Large intestine (tissue), 3 donors: ENCODE results near the gene MAN2A1. TPM values are rescaled to one million over a fixed set of nuclear protein-coding genes. Genes with fewer than 3 reads are reported as not detected.

Source experiments
- DNase-seq, 2 donors: peaks; one replicate each; pipeline versions ENCODE4 v3.0.0 to v3.0.0-alpha.2; 2013
- H3K27ac ChIP-seq: one replicate; pipeline ENCODE4 v1.5.1; 2013; ENCODE audit warnings: low read length
- H3K27me3 ChIP-seq: 2 replicates; pipeline ENCODE4 v1.6.1; 2013; ENCODE audit warnings: low read length; ENCODE audit not compliant: control insufficient read depth, insufficient read depth
- H3K36me3 ChIP-seq: 2 replicates; pipeline ENCODE4 v1.6.1; 2013; ENCODE audit warnings: low read length; ENCODE audit not compliant: control insufficient read depth, insufficient read depth
- H3K4me1 ChIP-seq: one replicate; pipeline ENCODE4 v1.6.1; 2013; ENCODE audit warnings: low read length; ENCODE audit not compliant: control insufficient read depth, insufficient read depth
- H3K4me3 ChIP-seq: one replicate; pipeline ENCODE4 v1.5.1; 2013; ENCODE audit warnings: low read length
- H3K9me3 ChIP-seq: one replicate; pipeline ENCODE4 v1.6.1; 2013; ENCODE audit warnings: mild to moderate bottlenecking, low read depth, low read length, moderate library complexity; ENCODE audit not compliant: control insufficient read depth
- WGBS: methylation state at CpG from one replicate; pipeline ENCODE4 v1.1.5; 2013; ENCODE audit warnings: low lambda C conversion rate; ENCODE audit not compliant: insufficient coverage; 5-methylcytosine and 5-hydroxymethylcytosine counted together
- polyA plus RNA-seq: library from polyadenylated mRNA; unstranded; fragments of 120-200 nt; gene quantifications from one replicate; pipeline ENCODE4 v1.2.1, GENCODE V29; 2013

The MAN2A1 gene
- polyA plus RNA-seq, 1 donor, result 100.0 TPM

- WGBS, result 100% methylated on average over 2 of the region's 4 CpGs
- Histone ChIP-seq H3K27ac (no peak overlapping the region), H3K4me3 (no peak overlapping the region), H3K36me3 (peaks cover 30% of the 10 kb centered on the region), H3K27me3 (no peaks in the 10 kb centered on the region), H3K4me1 (no peaks in the 10 kb centered on the region), H3K9me3 (no peaks in the 10 kb centered on the region)
- DNase-seq, result no peak
These were observed 78.3 kb downstream of the MAN2A1 start for GRCh38 chr5:109767997-109768396.

GRCh38 chr5:109769597-109770291, 80.0 kb downstream of the MAN2A1 start:
- H3K36me3 ChIP-seq, result peaks cover 29% of the 10 kb centered on the region
- 100% methylated on average over 3 of the region's 7 CpGs for WGBS

DNA sequence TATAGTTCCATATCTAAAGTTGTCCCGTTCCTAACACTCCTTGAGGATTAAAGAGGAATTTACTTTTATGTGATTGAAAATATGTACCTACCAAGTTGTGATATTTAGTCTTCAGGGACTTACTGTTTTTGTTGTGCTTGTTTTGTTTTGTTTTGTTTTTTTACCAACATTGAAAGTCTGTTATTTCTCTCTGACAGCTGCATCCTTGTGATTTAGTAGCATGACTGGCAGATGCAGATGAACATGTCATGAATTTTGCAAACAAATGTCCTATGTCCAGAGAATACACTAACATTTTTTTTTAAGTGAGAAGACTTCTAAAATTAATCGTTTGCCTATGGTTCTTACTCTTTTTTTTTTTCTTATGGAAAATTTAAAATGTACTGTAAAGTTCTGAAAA, 85.4 kb downstream of the MAN2A1 start:
- no peaks in the 10 kb centered on the region for H3K9me3 ChIP-seq
- WGBS, result 100% methylated on average over 1 of the region's 2 CpGs
- no peaks in the 10 kb centered on the region for H3K27me3 ChIP-seq
- H3K4me3 ChIP-seq, result no peak overlapping the region
- no peak for DNase-seq
- H3K4me1 ChIP-seq, result no peaks in the 10 kb centered on the region
- peaks cover 14% of the 10 kb centered on the region for H3K36me3 ChIP-seq
- no peak overlapping the region for H3K27ac ChIP-seq

More at GRCh38 chr5:109769597-109770291, 80.0 kb downstream of the MAN2A1 start:
- Histone ChIP-seq H3K4me3 (no peak overlapping the region), H3K27ac (no peak overlapping the region), H3K9me3 (no peaks in the 10 kb centered on the region), H3K27me3 (no peaks in the 10 kb centered on the region), H3K4me1 (no peaks in the 10 kb centered on the region)
- no peak for DNase-seq

- Histone ChIP-seq H3K9me3 (no peaks in the 10 kb centered on the region), H3K27me3 (no peaks in the 10 kb centered on the region), H3K36me3 (peaks cover 3% of the 10 kb centered on the region), H3K4me3 (no peak overlapping the region), H3K27ac (no peak overlapping the region), H3K4me1 (no peaks in the 10 kb centered on the region)
- 78% methylated on average over 3 of the region's 5 CpGs for WGBS
- no peak for DNase-seq
These were observed 89.5 kb downstream of the MAN2A1 start for GRCh38 chr5:109779036-109779735.

DNA sequence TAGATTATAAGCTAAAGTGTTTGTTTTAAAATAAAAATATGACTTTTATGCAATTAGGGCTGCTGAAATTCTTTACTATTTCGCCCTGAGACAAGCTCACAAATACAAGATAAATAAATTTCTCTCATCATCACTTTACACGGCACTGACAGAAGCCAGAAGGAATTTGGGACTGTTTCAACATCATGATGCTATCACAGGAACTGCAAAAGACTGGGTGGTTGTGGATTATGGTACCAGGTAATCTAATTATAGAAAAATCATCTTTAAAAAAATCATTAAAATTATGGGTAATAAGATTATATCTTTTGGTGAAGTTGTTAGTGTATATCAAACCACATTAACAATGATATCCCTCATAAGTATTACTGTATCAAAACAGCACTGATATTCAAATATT, 95.0 kb downstream of the MAN2A1 start:
- no peaks in the 10 kb centered on the region for H3K9me3 ChIP-seq
- no peaks in the 10 kb centered on the region for H3K27me3 ChIP-seq
- WGBS, result 83% methylated on average over 1 of the region's 2 CpGs
- no peak overlapping the region for H3K27ac ChIP-seq
- DNase-seq, result no peak
- peaks cover 6% of the 10 kb centered on the region for H3K36me3 ChIP-seq
- H3K4me1 ChIP-seq, result no peaks in the 10 kb centered on the region
- no peak overlapping the region for H3K4me3 ChIP-seq

- Histone ChIP-seq H3K4me3 (no peak overlapping the region), H3K4me1 (no peaks in the 10 kb centered on the region), H3K27ac (no peak overlapping the region), H3K9me3 (no peaks in the 10 kb centered on the region), H3K36me3 (peaks cover 6% of the 10 kb centered on the region), H3K27me3 (no peaks in the 10 kb centered on the region)
- peak in 1 of 2 donors; percentile 21 for DNase-seq
- WGBS, result no CpG with 5 or more reads among the region's 5 CpGs
These were observed 96.6 kb downstream of the MAN2A1 start for GRCh38 chr5:109786206-109786855.

GRCh38 chr5:109788596-109788995, 98.9 kb downstream of the MAN2A1 start:
- H3K27me3 ChIP-seq, result no peaks in the 10 kb centered on the region
- H3K36me3 ChIP-seq, result peaks cover 15% of the 10 kb centered on the region
- no peaks in the 10 kb centered on the region for H3K9me3 ChIP-seq
- no peak overlapping the region for H3K4me3 ChIP-seq
- no peaks in the 10 kb centered on the region for H3K4me1 ChIP-seq
- 100% methylated on average over 1 of the region's 3 CpGs for WGBS
- H3K27ac ChIP-seq, result no peak overlapping the region
- DNase-seq, result no peak

DNA sequence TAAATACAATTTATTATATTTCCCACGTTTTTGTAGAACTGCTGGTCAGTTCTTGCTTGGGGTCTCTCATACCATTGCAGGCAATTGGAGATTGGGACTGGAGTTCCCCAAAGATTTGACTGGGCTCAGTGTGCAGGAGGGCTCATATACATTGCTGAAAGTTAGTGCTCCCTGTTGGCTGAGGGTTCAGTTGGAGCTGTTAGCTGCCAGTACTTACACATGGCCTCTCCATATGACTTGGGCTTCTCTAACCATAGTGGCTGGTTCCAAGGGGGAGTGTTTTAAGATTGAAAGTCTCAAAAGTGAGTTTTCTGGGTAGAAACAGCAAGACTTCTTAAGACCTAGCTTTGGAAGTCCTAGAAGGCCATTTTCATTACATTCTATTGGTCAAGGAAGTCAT, 102.9 kb downstream of the MAN2A1 start:
- Histone ChIP-seq H3K36me3 (peaks cover 29% of the 10 kb centered on the region), H3K27ac (no peak overlapping the region), H3K9me3 (no peaks in the 10 kb centered on the region), H3K4me1 (no peaks in the 10 kb centered on the region), H3K4me3 (no peak overlapping the region), H3K27me3 (no peaks in the 10 kb centered on the region)
- no peak for DNase-seq
- WGBS, result no CpG with 5 or more reads among the region's 1 CpG

GRCh38 chr5:109803854-109804253, 114.1 kb downstream of the MAN2A1 start:
- Histone ChIP-seq H3K36me3 (peaks cover 21% of the 10 kb centered on the region), H3K4me3 (no peak overlapping the region), H3K4me1 (peaks cover 8% of the 10 kb centered on the region), H3K27ac (peak overlapping the region; percentile 59), H3K27me3 (no peaks in the 10 kb centered on the region), H3K9me3 (no peaks in the 10 kb centered on the region)
- DNase-seq, result peak in 1 of 2 donors; percentile 49
- 0% methylated on average over 1 of the region's 2 CpGs for WGBS

GRCh38 chr5:109805472-109805871, 115.7 kb downstream of the MAN2A1 start:
- DNase-seq, result no peak
- 92% methylated on average over 2 of the region's 3 CpGs for WGBS
- H3K9me3 ChIP-seq, result peaks cover 3% of the 10 kb centered on the region
- no peaks in the 10 kb centered on the region for H3K27me3 ChIP-seq
- no peak overlapping the region for H3K4me3 ChIP-seq
- H3K27ac ChIP-seq, result no peak overlapping the region
- H3K4me1 ChIP-seq, result peaks cover 8% of the 10 kb centered on the region
- peaks cover 21% of the 10 kb centered on the region for H3K36me3 ChIP-seq
